Adrenal gland (tissue), 12 donors: ENCODE data around the gene CDH4. TPM values are rescaled to one million over a fixed set of nuclear protein-coding genes. Genes with fewer than 3 reads are reported as not detected.

ENCODE experiments used
- DNase-seq, 7 donors: peaks; one replicate each; pipeline ENCODE4 v3.0.0-alpha.2; 2019 to 2020
- H3K27ac ChIP-seq, 5 donors: fragments of 200-600 bp; sonication (generic) in 4 of 5; 1 replicate in 3 of 5; 2 replicates in 2 of 5; pipeline versions ENCODE4 v1.5.1 to v1.8.0; 2016 to 2020; ENCODE audit warnings: mild to moderate bottlenecking in 1 of 5
- H3K27me3 ChIP-seq: fragments of 200-600 bp; 2 replicates; pipeline ENCODE4 v1.8.0; 2021
- H3K36me3 ChIP-seq, 2 donors: fragments of 200-600 bp; replicated peaks in 1 of 2; 1 replicate in 1 of 2; 2 replicates in 1 of 2; pipeline versions ENCODE4 v1.5.1 to v1.8.0; 2018 to 2022
- H3K4me1 ChIP-seq, 2 donors: fragments of 200-600 bp; replicated peaks in 1 of 2; 1 replicate in 1 of 2; 2 replicates in 1 of 2; pipeline versions ENCODE4 v1.5.1 to v1.8.0; 2018 to 2021
- H3K4me3 ChIP-seq, 4 donors: fragments of 200-600 bp; sonication (generic) in 3 of 4; one replicate each; pipeline ENCODE4 v1.5.1; 2016 to 2018
- H3K9me3 ChIP-seq, 3 donors: fragments of 200-600 bp; sonication (generic) in 1 of 3; replicated peaks in 1 of 3; 1 replicate in 2 of 3; 2 replicates in 1 of 3; pipeline versions ENCODE4 v1.5.1 to v1.8.0; 2016 to 2021
- CTCF ChIP-seq, 6 experiments: fragments of 450-650 bp in 4 of 6; fragments of 200-600 bp in 2 of 6; sonication (generic) in 1 of 6; IDR thresholded peaks; 1 replicate in 5 of 6; 2 replicates in 1 of 6; pipeline versions ENCODE4 v1.5.1 to v1.8.0; 2016 to 2021; ENCODE audit warnings: antibody characterized with exemption in 6 of 6, mild to moderate bottlenecking in 2 of 6, moderate library complexity in 1 of 6
- POLR2A ChIP-seq, 2 donors: fragments of 450-650 bp; IDR thresholded peaks; one replicate each; pipeline ENCODE4 v1.6.1; 2017; ENCODE audit warnings: antibody characterized with exemption in 2 of 2, mild to moderate bottlenecking in 2 of 2, moderate library complexity in 1 of 2
- WGBS, 4 donors: extraction: QIAGEN DNeasy Blood & Tissue Kit in 2 of 4; methylation state at CpG; one replicate each; pipeline versions ENCODE4 v1.1.5 to v1.1.7; 2013 to 2017; 5-methylcytosine and 5-hydroxymethylcytosine counted together
- intact Hi-C, 2 donors: fragments of 100-400 bp; cut with DNase I; formaldehyde crosslinking; loops; one replicate each; pipeline versions ENCODE4 v1.14.1 to v1.15.0; 2022 to 2023
- polyA plus RNA-seq, 3 donors: library from polyadenylated mRNA; stranded (reverse); fragments of 200-250 nt in 2 of 3; fragments of 350-450 nt in 1 of 3; fragmentation: Illumina TruSeq in 1 of 3; extraction: RNeasy Lipid Tissue Mini Kit (QIAGEN cat#74804) in 1 of 3; gene quantifications; one replicate each; pipeline ENCODE4 v1.2.3, GENCODE V29; 2013 to 2014
- total RNA-seq, 9 donors: library from RNA; depleted of rRNA in 4 of 9; stranded (reverse); fragments of >200 nt in 4 of 9; fragments of 120-200 nt in 1 of 9; fragmentation: NEBNext Ultra II Directional in 1 of 9; extraction: Animal tissue kit (Norgen Biotek cat#: 25700) in 1 of 9; gene quantifications; one replicate each; pipeline versions ENCODE4 v1.1.0 to v1.2.4, GENCODE V29; 2013 to 2023
- donor health status: healthy with polysubstance abuse.
- donor health status: Bipolar disorder and iron deficiency.
- donor health status: DM: yes; HTN: yes; CAD: no.
- donor health status: DM: no; HTN: no; CAD: no.
- donor health status: DM: no; HTN: no; CAD: no.
- donor health status: DM: yes; HTN: yes; CAD: no.

The CDH4 gene
- total and polyA plus RNA-seq, 12 donors, result 0.08 to 0.53 (median 0.20) TPM; not detected in 3

GRCh38 chr20:61685462-61685861 lies 433.4 kb downstream of the CDH4 start:
- Histone ChIP-seq H3K9me3 (no peaks in the 10 kb centered on the region), H3K27ac (no peak overlapping the region), H3K4me1 (no peaks in the 10 kb centered on the region), H3K27me3 (no peaks in the 10 kb centered on the region), H3K4me3 (no peak overlapping the region), H3K36me3 (no peaks in the 10 kb centered on the region)
- whole genome bisulfite sequencing, 4 donors, result 75 to 85% (median 78%) methylated on average over 13 to 14 of the region's 14 CpGs
- intact Hi-C loops, result no loop called here
- DNase-seq, result no peak
- TF ChIP-seq POLR2A (IDR thresholded peaks at IDR 0.05), result no peak
- TF ChIP-seq CTCF (IDR thresholded peaks at IDR 0.05), result no peak

GRCh38 chr20:61686051-61686936 lies 434.2 kb downstream of the CDH4 start:
- no peaks in the 10 kb centered on the region for H3K27me3 ChIP-seq
- H3K4me3 ChIP-seq, result no peak overlapping the region
- WGBS, 4 donors, result 84 to 86% (median 84%) methylated on average over 37 to 38 of the region's 38 CpGs
- H3K27ac ChIP-seq, result no peak overlapping the region
- intact Hi-C loops, result no loop called here
- no peaks in the 10 kb centered on the region for H3K9me3 ChIP-seq
- no peak for DNase-seq
- TF ChIP-seq POLR2A (IDR thresholded peaks at IDR 0.05), result no peak
- no peak for TF ChIP-seq CTCF (IDR thresholded peaks at IDR 0.05)
- H3K36me3 ChIP-seq, result no peaks in the 10 kb centered on the region
- H3K4me1 ChIP-seq, result no peaks in the 10 kb centered on the region

GRCh38 chr20:61688411-61688810 lies 436.4 kb downstream of the CDH4 start:
- TF ChIP-seq CTCF (IDR thresholded peaks at IDR 0.05) (no peak), POLR2A (IDR thresholded peaks at IDR 0.05) (no peak)
- 73 to 81% (median 77%) methylated on average over 9 to 13 of the region's 13 CpGs for whole genome bisulfite sequencing, 4 donors
- no peak overlapping the region for H3K4me3 ChIP-seq
- no peaks in the 10 kb centered on the region for H3K9me3 ChIP-seq
- H3K36me3 ChIP-seq, result no peaks in the 10 kb centered on the region
- H3K4me1 ChIP-seq, result no peaks in the 10 kb centered on the region
- no peak for DNase-seq
- no peak overlapping the region for H3K27ac ChIP-seq
- no peaks in the 10 kb centered on the region for H3K27me3 ChIP-seq
- intact Hi-C loops, result no loop called here

GRCh38 chr20:61690150-61690549 lies 438.1 kb downstream of the CDH4 start:
- no peak for DNase-seq
- TF ChIP-seq POLR2A (IDR thresholded peaks at IDR 0.05) (no peak), CTCF (IDR thresholded peaks at IDR 0.05) (no peak)
- Histone ChIP-seq H3K27me3 (no peaks in the 10 kb centered on the region), H3K9me3 (no peaks in the 10 kb centered on the region), H3K4me3 (no peak overlapping the region), H3K27ac (no peak overlapping the region), H3K36me3 (no peaks in the 10 kb centered on the region), H3K4me1 (no peaks in the 10 kb centered on the region)
- WGBS, 4 donors, result 78 to 95% (median 86%) methylated on average over 4 to 7 of the region's 7 CpGs
- intact Hi-C loops, result no loop called here
